ENCODE results near the gene FGF18. TPM values are rescaled to one million over a fixed set of nuclear protein-coding genes. Genes with fewer than 3 reads are reported as not detected.

FGF18 gene, protein sequence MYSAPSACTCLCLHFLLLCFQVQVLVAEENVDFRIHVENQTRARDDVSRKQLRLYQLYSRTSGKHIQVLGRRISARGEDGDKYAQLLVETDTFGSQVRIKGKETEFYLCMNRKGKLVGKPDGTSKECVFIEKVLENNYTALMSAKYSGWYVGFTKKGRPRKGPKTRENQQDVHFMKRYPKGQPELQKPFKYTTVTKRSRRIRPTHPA
- 2.4 and 4.4 TPM in 2 replicates for total RNA-seq

DNA sequence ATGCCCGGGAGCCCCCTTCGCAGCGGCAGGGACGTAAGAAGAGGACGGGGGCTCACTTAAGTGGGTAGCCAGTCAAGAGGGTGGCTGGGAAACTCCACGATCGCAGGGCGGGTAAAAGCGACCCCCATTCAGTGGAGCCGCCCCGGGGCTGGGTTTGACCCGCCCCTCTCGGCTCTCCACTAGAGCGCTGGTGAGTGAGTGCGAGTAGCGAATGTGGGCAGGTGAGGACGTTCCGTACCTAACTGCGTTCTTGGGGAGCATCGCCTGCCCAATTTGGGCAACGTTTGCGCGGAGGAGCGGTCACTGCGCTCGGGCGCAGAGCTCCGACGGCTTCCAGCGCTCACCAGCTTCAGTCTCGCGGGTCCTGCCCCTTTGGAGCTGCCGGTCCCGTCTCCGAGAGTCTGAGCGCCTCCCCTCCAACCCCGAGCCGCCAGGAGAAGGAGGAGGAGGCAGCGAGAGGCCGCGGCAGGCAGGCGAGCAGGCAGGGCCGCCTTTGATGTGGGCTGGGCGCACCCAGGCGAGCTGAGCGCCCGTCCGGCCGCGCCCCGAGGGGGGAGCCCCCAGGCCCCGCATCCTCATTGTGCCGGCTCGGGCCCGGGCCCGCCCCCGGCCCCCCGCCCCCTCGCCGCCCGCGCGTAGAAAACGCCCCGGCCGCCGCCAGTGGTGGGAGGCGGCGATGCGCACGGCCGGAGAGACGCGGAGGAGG lies at the start of gene FGF18:
Gene FGF18 (plus strand): TSS at position 666 of the 706 bp plus-strand sequence. CDS start 553 bp downstream, outside the sequence.

DNA sequence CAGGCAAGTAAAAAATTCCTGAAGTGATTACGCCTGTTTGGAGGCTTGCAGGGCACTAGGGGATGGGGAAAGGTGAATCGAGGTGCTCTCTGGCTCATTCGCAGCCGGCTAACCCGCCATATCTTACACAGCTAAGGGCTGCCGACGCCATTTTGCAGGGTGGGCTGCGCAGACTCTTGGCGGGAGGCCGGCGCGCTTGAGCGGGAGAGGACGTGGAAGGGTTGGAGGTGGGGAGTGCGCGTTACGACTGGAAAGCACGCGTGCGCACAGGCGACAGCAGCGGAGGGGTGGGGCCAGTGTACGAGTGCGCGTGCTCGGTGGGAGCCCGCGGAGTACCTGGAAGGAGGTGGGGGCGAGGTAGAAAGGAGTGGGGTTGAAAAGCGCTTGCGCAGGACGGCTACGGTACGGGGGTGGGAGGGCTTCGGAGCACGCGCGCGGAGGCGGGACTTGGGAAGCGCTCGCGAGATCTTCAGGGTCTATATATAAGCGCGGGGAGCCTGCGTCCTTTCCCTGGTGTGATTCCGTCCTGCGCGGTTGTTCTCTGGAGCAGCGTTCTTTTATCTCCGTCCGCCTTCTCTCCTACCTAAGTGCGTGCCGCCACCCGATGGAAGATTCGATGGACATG lies 32.0 kb upstream of the FGF18 start, which contains the start of gene NPM1:
Gene NPM1 (plus strand): TSS at position 505 of the 625 bp plus-strand sequence. CDS start 100 bp downstream, at position 605.

Small RNAs within 50 kb of the gene (small RNA-seq; reads per million reads assigned to genes)
- gene MIR3912, result 1.0 reads per million, percentile 57 among the genes with 10 or more reads in this experiment

Other genes with a start within 250 kb of the FGF18 start
- gene TLX3, start 110.4 kb upstream of the FGF18 start, total RNA-seq, result 0.22 TPM in 1 of 2 replicates, not detected in the other
- 1,252 and 1,307 TPM in 2 replicates for gene NPM1, start 31.8 kb upstream of the FGF18 start, total RNA-seq

Measured in placental epithelial cell (primary cell).